Psoas muscle (tissue), 8 donors: ENCODE data around the gene ACER3. TPM values are rescaled to one million over a fixed set of nuclear protein-coding genes. Genes with fewer than 3 reads are reported as not detected.
A peak's percentile ranks its signal among the peaks of the same experiment; 100 is the strongest.
"Not testable (repeated sequence)": the region's sequence is repeated elsewhere in the genome, so short reads cannot be mapped to it uniquely, and the experiment has no call there.

Source experiments
- ATAC-seq, 4 donors: fragments of 200-7000 bp; cut with Tn5 transposase; one replicate each; pipeline ENCODE4 v1.9.1; 2020; ENCODE audit warnings: moderate library complexity in 3 of 4, mild to moderate bottlenecking in 2 of 4
- DNase-seq, 2 donors: peaks; one replicate each; pipeline ENCODE4 v3.0.0-alpha.2; 2020
- H3K27ac ChIP-seq: fragments of 200-600 bp; one replicate; pipeline ENCODE4 v1.8.0; 2022
- H3K27me3 ChIP-seq, 3 donors: fragments of 200-600 bp in 1 of 3; one replicate each; pipeline versions ENCODE4 v1.6.1 to v1.8.0; 2013 to 2022; ENCODE audit warnings: low read length in 2 of 3, mild to moderate bottlenecking in 2 of 3, moderate library complexity in 1 of 3; ENCODE audit not compliant: insufficient read depth in 3 of 3
- H3K36me3 ChIP-seq, 2 donors: fragments of 200-600 bp in 1 of 2; one replicate each; pipeline versions ENCODE4 v1.6.1 to v1.8.0; 2013 to 2022; ENCODE audit warnings: low read depth in 1 of 2, mild to moderate bottlenecking in 1 of 2, moderate library complexity in 1 of 2; ENCODE audit not compliant: insufficient read depth in 1 of 2
- H3K4me1 ChIP-seq: fragments of 200-600 bp; one replicate; pipeline ENCODE4 v1.8.0; 2022
- H3K4me3 ChIP-seq: fragments of 200-600 bp; one replicate; pipeline ENCODE4 v1.8.0; 2022; ENCODE audit warnings: mild to moderate bottlenecking
- H3K9me3 ChIP-seq: fragments of 200-600 bp; one replicate; pipeline ENCODE4 v1.8.0; 2022
- WGBS, 3 donors: extraction: QIAGEN DNeasy Blood & Tissue Kit; methylation state at CpG; one replicate each; pipeline versions ENCODE4 v1.1.6 to v1.1.7; 2013; 5-methylcytosine and 5-hydroxymethylcytosine counted together
- intact Hi-C, 2 donors: fragments of 100-400 bp; cut with DNase I; formaldehyde crosslinking; loops; one replicate each; pipeline versions ENCODE4 v1.11.0 to v1.14.2; 2022
- polyA plus RNA-seq, 3 donors: library from polyadenylated mRNA; stranded (reverse); fragments of 200-250 nt; gene quantifications; one replicate each; pipeline ENCODE4 v1.2.3, GENCODE V29; 2013
- total RNA-seq, 4 donors: library from RNA; stranded (reverse); fragmentation: NEBNext Ultra II Directional in 2 of 4; extraction: Animal tissue kit (Norgen Biotek cat#: 25700) in 2 of 4; gene quantifications; one replicate each; pipeline versions ENCODE4 v1.2.1 to v1.2.4, GENCODE V29; 2021 to 2023
- TF ChIP-seq, protein P1 (sequence below): fragments of 200-600 bp; IDR thresholded peaks from one replicate; pipeline ENCODE4 v1.8.0; 2022; ENCODE audit warnings: antibody characterized with exemption
- donor health status: healthy with polysubstance abuse.
- donor health status: DM: no; HTN: no; CAD: no; lungs with moderate emphysema.
- donor health status: Bipolar disorder and iron deficiency.
- donor health status: healthy.
- donor health status: DM: yes; HTN: yes; CAD: no.
- donor health status: DM: no; HTN: no; CAD: no.
- donor health status: DM: no; HTN: no; CAD: no.
- donor health status: DM: yes; HTN: yes; CAD: no.

ACER3 gene
- total and polyA plus RNA-seq, 7 donors, result 0.76 to 6.3 (median 3.4) TPM

- peaks cover 0 to 31% (median 3%) of the 10 kb centered on the region in 3 donors for H3K27me3 ChIP-seq
- intact Hi-C loops, result loop anchor here (5.0 to 10.0 kb wide), 2 partner anchors 138 to 140 kb away; no protein-coding TSS in a partner anchor
- DNase-seq (peak in 1 of 2 donors; percentile 45), ATAC-seq (peak; percentile 87 to 97 (median 94))
- H3K4me1 ChIP-seq, result no peaks in the 10 kb centered on the region
- H3K4me3 ChIP-seq, result peak overlapping the region; percentile 56
- no peaks in the 10 kb centered on the region for H3K9me3 ChIP-seq
- 10 to 13% (median 10%) methylated on average over 15 of the region's 15 CpGs for WGBS, 3 donors
- H3K36me3 ChIP-seq, result no peaks in the 10 kb centered on the region
- H3K27ac ChIP-seq, result no peak overlapping the region
- TF ChIP-seq, protein P1, sequence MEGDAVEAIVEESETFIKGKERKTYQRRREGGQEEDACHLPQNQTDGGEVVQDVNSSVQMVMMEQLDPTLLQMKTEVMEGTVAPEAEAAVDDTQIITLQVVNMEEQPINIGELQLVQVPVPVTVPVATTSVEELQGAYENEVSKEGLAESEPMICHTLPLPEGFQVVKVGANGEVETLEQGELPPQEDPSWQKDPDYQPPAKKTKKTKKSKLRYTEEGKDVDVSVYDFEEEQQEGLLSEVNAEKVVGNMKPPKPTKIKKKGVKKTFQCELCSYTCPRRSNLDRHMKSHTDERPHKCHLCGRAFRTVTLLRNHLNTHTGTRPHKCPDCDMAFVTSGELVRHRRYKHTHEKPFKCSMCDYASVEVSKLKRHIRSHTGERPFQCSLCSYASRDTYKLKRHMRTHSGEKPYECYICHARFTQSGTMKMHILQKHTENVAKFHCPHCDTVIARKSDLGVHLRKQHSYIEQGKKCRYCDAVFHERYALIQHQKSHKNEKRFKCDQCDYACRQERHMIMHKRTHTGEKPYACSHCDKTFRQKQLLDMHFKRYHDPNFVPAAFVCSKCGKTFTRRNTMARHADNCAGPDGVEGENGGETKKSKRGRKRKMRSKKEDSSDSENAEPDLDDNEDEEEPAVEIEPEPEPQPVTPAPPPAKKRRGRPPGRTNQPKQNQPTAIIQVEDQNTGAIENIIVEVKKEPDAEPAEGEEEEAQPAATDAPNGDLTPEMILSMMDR, result peak; percentile 72
Measured at GRCh38 chr11:77047007-77047927, 186.5 kb downstream of the ACER3 start.

DNA sequence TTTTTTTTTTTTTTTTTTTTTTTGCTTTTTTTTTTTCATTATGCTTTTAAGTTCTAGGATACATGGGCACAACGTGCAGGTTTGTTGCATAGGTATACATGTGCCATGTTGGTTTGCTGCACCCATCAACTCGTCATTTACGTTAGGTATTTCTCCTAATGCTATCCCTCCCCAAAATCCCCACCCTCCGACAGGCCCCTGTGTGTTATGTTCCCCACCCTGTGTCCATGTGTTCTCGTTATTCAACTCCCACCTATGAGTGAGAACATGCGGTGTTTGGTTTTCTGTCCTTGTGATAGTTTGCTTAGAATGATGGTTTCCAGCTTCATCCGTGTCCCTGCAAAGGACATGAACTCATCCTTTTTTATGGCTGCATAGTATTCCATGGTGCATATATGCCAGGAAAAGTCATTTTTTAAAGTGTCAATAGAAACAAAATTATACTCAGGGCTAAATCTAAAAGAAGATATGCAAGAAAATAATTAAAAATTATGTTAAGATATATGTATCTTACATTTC lies 187.3 kb downstream of the ACER3 start:
- intact Hi-C loops, result loop anchor here (2.0 to 10.0 kb wide), 3 partner anchors 43 to 139 kb away; no protein-coding TSS in a partner anchor

DNA sequence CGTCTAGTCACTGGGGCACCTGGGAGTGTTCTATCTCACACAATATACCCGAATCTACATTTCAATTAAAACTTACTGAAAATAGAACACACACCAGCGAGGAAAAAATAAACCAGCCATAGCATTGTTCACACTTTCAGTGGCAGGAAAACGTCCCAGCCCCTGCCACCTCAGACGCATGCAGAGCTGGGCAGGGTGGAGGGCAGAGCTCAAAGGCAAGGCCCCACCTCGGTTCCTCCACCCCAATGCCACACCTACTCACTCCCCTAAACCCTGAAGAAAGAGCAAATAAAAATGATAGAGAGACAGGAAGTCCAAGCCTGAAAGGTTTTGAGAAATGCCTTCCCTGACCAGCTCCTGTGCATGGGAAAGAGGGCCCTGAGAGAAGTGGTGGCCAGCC lies 188.3 kb downstream of the ACER3 start:
- Histone ChIP-seq H3K27me3 (peaks cover 0 to 20% (median 3%) of the 10 kb centered on the region in 3 donors), H3K4me1 (no peaks in the 10 kb centered on the region), H3K36me3 (no peaks in the 10 kb centered on the region), H3K27ac (no peak overlapping the region), H3K4me3 (no peak overlapping the region), H3K9me3 (no peaks in the 10 kb centered on the region)
- WGBS, 3 donors, result 80 to 83% (median 81%) methylated on average over 6 of the region's 6 CpGs
- intact Hi-C loops, result loop anchor here (2.0 to 10.0 kb wide), 3 partner anchors 42 to 138 kb away; no protein-coding TSS in a partner anchor
- TF ChIP-seq, protein P1, result no peak
- DNase-seq (no peak), ATAC-seq (no peak)

More for the DNA sequence above, 187.3 kb downstream of the ACER3 start:
- not testable (repeated sequence) for H3K4me3 ChIP-seq, H3K4me1 ChIP-seq, H3K27ac ChIP-seq, H3K9me3 ChIP-seq, H3K36me3 ChIP-seq, DNase-seq
- H3K27me3 ChIP-seq, result peaks cover 0 to 26% (median 3%) of the 10 kb centered on the region in 3 donors
- peak in 2 of 4 donors; percentile 6 for ATAC-seq
- WGBS, 3 donors, result 69 to 75% (median 74%) methylated on average over 7 of the region's 7 CpGs

- TF ChIP-seq, protein P1, result no peak
- Histone ChIP-seq H3K27me3 (no peaks in the 10 kb centered on the region), H3K9me3 (peaks cover 4% of the 10 kb centered on the region), H3K4me1 (no peaks in the 10 kb centered on the region), H3K4me3 (no peak overlapping the region), H3K27ac (no peak overlapping the region), H3K36me3 (no peaks in the 10 kb centered on the region)
- no peak for ATAC-seq
- 78 to 89% (median 84%) methylated on average over 3 of the region's 3 CpGs for WGBS, 3 donors
- intact Hi-C loops, result no loop called here
- DNase-seq, result no peak
Measured at GRCh38 chr11:77051511-77051910, 190.8 kb downstream of the ACER3 start.

DNA sequence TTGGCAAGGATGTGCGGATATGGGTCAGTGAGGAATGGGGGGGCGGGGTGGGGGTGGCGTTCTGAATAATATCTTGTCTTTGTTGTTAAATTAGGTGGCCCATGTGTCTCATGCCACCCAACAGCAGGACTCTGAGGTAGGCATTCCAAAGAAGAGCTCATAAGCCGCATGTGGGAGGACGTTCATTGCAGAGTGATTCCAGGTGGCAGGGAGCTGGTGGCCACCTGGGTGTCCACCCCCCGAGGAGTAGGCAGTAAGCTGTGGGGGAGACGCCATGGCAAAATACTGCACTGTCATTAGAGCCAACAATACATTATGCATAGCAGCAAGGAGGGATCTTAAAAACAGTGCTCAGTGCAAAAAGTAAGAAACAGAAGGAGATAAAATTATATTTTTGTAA lies 191.8 kb downstream of the ACER3 start:
- H3K9me3 ChIP-seq, result peaks cover 4% of the 10 kb centered on the region
- no peaks in the 10 kb centered on the region for H3K4me1 ChIP-seq
- ATAC-seq, result no peak
- H3K27me3 ChIP-seq, result no peaks in the 10 kb centered on the region
- no peak overlapping the region for H3K27ac ChIP-seq
- H3K36me3 ChIP-seq, result no peaks in the 10 kb centered on the region
- H3K4me3 ChIP-seq, result no peak overlapping the region
- TF ChIP-seq, protein P1, result no peak
- intact Hi-C loops, result no loop called here
- DNase-seq, result no peak
- 64 to 72% (median 70%) methylated on average over 7 of the region's 7 CpGs for WGBS, 3 donors
